K562 (cell line): ENCODE data around the gene ZNF200. TPM values are rescaled to one million over a fixed set of nuclear protein-coding genes. Genes with fewer than 3 reads are reported as not detected.

Source experiments
- AFF1 ChIP-seq, 2 experiments: fragments of 450-650 bp; IDR thresholded peaks; 2 replicates each; pipeline ENCODE4 v1.6.1; 2018; ENCODE audit warnings: mild to moderate bottlenecking in 2 of 2, low read depth in 1 of 2; ENCODE audit not compliant: partially characterized antibody in 2 of 2
- BRD4 ChIP-seq: fragments of 200-600 bp; sonication (generic); IDR thresholded peaks from 2 replicates; pipeline ENCODE4 v1.6.1; 2017; ENCODE audit warnings: inconsistent platforms
- CHD4 ChIP-seq: fragments of 200-600 bp; sonication (generic); IDR thresholded peaks from 3 replicates; pipeline ENCODE4 v1.6.1; 2012; ENCODE audit warnings: low read depth, mild to moderate bottlenecking, mixed read lengths, low read length, inconsistent platforms; ENCODE audit not compliant: insufficient read depth, insufficient replicate concordance, poor library complexity, severe bottlenecking
- E2F4 ChIP-seq: sonication (generic); formaldehyde crosslinking; IDR thresholded peaks from 2 replicates; pipeline ENCODE4 v1.8.0; 2022; ENCODE audit warnings: mild to moderate bottlenecking, low read depth, missing genetic modification reagents
- ESRRA ChIP-seq: fragments of 450-650 bp; IDR thresholded peaks from 2 replicates; pipeline ENCODE4 v1.6.1; 2014; ENCODE audit warnings: low read depth, mild to moderate bottlenecking, moderate library complexity, borderline replicate concordance
- ETS2 ChIP-seq: IDR thresholded peaks from 2 replicates; pipeline ENCODE4 v1.6.1; 2016; ENCODE audit warnings: borderline replicate concordance, missing genetic modification characterization, mild to moderate bottlenecking, moderate library complexity, missing compliant biosample characterization; ENCODE audit not compliant: poor library complexity, severe bottlenecking
- FOXJ3 ChIP-seq: sonication (generic); formaldehyde crosslinking; IDR thresholded peaks from 2 replicates; pipeline ENCODE4 v1.4.0; 2020; ENCODE audit warnings: mild to moderate bottlenecking, missing genetic modification reagents
- JUND ChIP-seq, 2 experiments: IDR thresholded peaks; 2 replicates in 1 of 2; 3 replicates in 1 of 2; pipeline ENCODE4 v1.6.1; 2011; ENCODE audit warnings: borderline replicate concordance in 2 of 2, low read depth in 2 of 2, low read length in 2 of 2, improper control_type of control experiment in 1 of 2, missing biosample characterization in 1 of 2, missing genetic modification characterization in 1 of 2, missing genetic modification reagents in 1 of 2
- KDM1A ChIP-seq, 2 experiments: fragments of 450-650 bp; IDR thresholded peaks; 2 replicates each; pipeline ENCODE4 v1.6.1; 2016; ENCODE audit warnings: mild to moderate bottlenecking in 2 of 2
- LARP7 ChIP-seq: fragments of 450-650 bp; IDR thresholded peaks from 2 replicates; pipeline ENCODE4 v1.6.1; 2016
- MBD1 ChIP-seq: fragments of 250-450 bp; sonication (Bioruptor Pico); IDR thresholded peaks from 2 replicates; pipeline ENCODE4 v1.8.0; 2022; ENCODE audit warnings: inconsistent platforms
- MECOM ChIP-seq: fragments of 250-450 bp; sonication (Bioruptor Pico); IDR thresholded peaks from 2 replicates; pipeline ENCODE4 v1.8.0; 2022; ENCODE audit warnings: inconsistent platforms
- MTA2 ChIP-seq: fragments of 450-650 bp; IDR thresholded peaks from 2 replicates; pipeline ENCODE4 v1.6.1; 2016; ENCODE audit warnings: low read depth
- NFXL1 ChIP-seq: fragments of 450-650 bp; formaldehyde crosslinking; IDR thresholded peaks from 2 replicates; pipeline ENCODE4 v1.4.0; 2021; ENCODE audit warnings: mild to moderate bottlenecking
- PHB2 ChIP-seq: fragments of 450-650 bp; IDR thresholded peaks from 2 replicates; pipeline ENCODE4 v1.6.1; 2017; ENCODE audit warnings: low read depth
- TCF7 ChIP-seq: sonication (generic); IDR thresholded peaks from 2 replicates; pipeline ENCODE4 v1.6.1; 2016; ENCODE audit warnings: antibody characterized with exemption, borderline replicate concordance
- ZNF316 ChIP-seq: fragments of 450-650 bp; IDR thresholded peaks from 2 replicates; pipeline ENCODE4 v1.6.1; 2016
- ZNF384 ChIP-seq: IDR thresholded peaks from 2 replicates; pipeline ENCODE4 v1.6.1; 2012; ENCODE audit warnings: low read depth, low read length, improper control_type of control experiment
- ZNF449 ChIP-seq: fragments of 250-450 bp; sonication (Bioruptor Pico); IDR thresholded peaks from 2 replicates; pipeline ENCODE4 v1.8.0; 2022; ENCODE audit warnings: moderate library complexity, mild to moderate bottlenecking, inconsistent platforms
- ZNF507 ChIP-seq: conservative IDR thresholded peaks from 2 replicates; pipeline ENCODE4 v1.6.1; 2017; ENCODE audit warnings: missing genetic modification characterization, missing compliant biosample characterization
- polyA plus RNA-seq, 8 experiments: library from polyadenylated mRNA; depleted of rRNA in 4 of 8; stranded (reverse) in 5 of 8; unstranded in 3 of 8; fragments of >200 nt; fragmentation: Nextera tagmentation in 2 of 8; fragmentation: Illumina TruSeq in 1 of 8; extraction: Ambion mirVana in 2 of 8; extraction: Trizol in 1 of 8; gene quantifications; 2 replicates each; pipeline versions ENCODE4 v1.2.1 to v1.2.3, GENCODE V29; 2011 to 2014; ENCODE audit warnings: inconsistent platforms in 1 of 8, missing spikeins in 1 of 8
- total RNA-seq, 7 experiments: library from RNA; depleted of rRNA in 6 of 7; stranded (reverse); fragments of >200 nt in 6 of 7; fragmentation: Illumina TruSeq in 2 of 7; extraction: Trizol in 2 of 7; gene quantifications; 2 replicates each; pipeline versions ENCODE4 v1.2.1 to v1.2.3, GENCODE V29; 2011 to 2021; ENCODE audit warnings: low replicate concordance in 1 of 7

Gene ZNF200
- total and polyA plus RNA-seq, 9 of the 15 experiments (the other 6 are each of a cell fraction or from before 2014, with no cell fraction given): 4.8 to 14.5 (median 9.2) TPM

- TF ChIP-seq MBD1 (CRISPR knock-in tag) (no peak), KDM1A (IDR thresholded peaks at IDR 0.05) (no peak), E2F4 (CRISPR knock-in tag) (no peak), ETS2 (no peak), ZNF316 (peak; percentile 64), ZNF507 (no peak), NFXL1 (CRISPR knock-in tag) (no peak), AFF1 (IDR thresholded peaks at IDR 0.05; ENCODE audit: low read depth in 1 of 2, partially characterized antibody in 2 of 2) (peak in 1 of 2 experiments; percentile 14), ESRRA (no peak; the same call in 1 of the 2 replicates), JUND (IDR thresholded peaks at IDR 0.05; ENCODE audit: borderline replicate concordance, low read depth, low read length) (peak; percentile 31; the same call in 1 of the 2 replicates), JUND (tag; IDR thresholded peaks at IDR 0.05; ENCODE audit: borderline replicate concordance, low read depth, low read length) (no peak), FOXJ3 (CRISPR knock-in tag) (no peak), LARP7 (no peak), ZNF384 (no peak), CHD4 (no peak), TCF7 (no peak), ZNF449 (CRISPR knock-in tag) (no peak), BRD4 (no peak), MTA2 (no peak), PHB2 (no peak), MECOM (no peak)
These were observed 60.9 kb downstream of the ZNF200 start (continued) for GRCh38 chr16:3173892-3174617.
